Stomach (tissue), 4 donors: Measurements from ENCODE around the gene AGGF1.

Source experiments
- CTCF ChIP-seq, 7 experiments: fragments of 450-650 bp in 4 of 7; fragments of 200-600 bp in 3 of 7; sonication (generic) in 3 of 7; IDR thresholded peaks; one replicate each; pipeline ENCODE4 v1.5.1; 2016 to 2019; ENCODE audit warnings: antibody characterized with exemption in 7 of 7, control low read depth in 2 of 7, mild to moderate bottlenecking in 1 of 7
- POLR2AphosphoS5 ChIP-seq, 3 donors: sonication (generic); formaldehyde crosslinking; IDR thresholded peaks; one replicate each; pipeline ENCODE4 v1.6.1; 2016; ENCODE audit warnings: antibody characterized with exemption in 3 of 3

GRCh38 chr5:77029376-77029885 lies 773 bp upstream of the AGGF1 start:
- TF ChIP-seq POLR2AphosphoS5 (IDR thresholded peaks at IDR 0.05), result no peak
- TF ChIP-seq CTCF (IDR thresholded peaks at IDR 0.05), result no peak
